K562 treated with DMSO at 1 percent for 48 hours (cell line): Measurements from ENCODE around the gene ACOXL. TPM values are rescaled to one million over a fixed set of nuclear protein-coding genes. Genes with fewer than 3 reads are reported as not detected.

ENCODE experiments used
- total RNA-seq: library from RNA; unstranded; fragments of 300-600 nt; gene quantifications from 2 replicates; pipeline ENCODE4 v1.2.3, GENCODE V29; 2022; ENCODE audit warnings: low replicate concordance; ENCODE audit errors: extremely low read depth

ACOXL gene
- total RNA-seq = not detected in 2 replicates

DNA sequence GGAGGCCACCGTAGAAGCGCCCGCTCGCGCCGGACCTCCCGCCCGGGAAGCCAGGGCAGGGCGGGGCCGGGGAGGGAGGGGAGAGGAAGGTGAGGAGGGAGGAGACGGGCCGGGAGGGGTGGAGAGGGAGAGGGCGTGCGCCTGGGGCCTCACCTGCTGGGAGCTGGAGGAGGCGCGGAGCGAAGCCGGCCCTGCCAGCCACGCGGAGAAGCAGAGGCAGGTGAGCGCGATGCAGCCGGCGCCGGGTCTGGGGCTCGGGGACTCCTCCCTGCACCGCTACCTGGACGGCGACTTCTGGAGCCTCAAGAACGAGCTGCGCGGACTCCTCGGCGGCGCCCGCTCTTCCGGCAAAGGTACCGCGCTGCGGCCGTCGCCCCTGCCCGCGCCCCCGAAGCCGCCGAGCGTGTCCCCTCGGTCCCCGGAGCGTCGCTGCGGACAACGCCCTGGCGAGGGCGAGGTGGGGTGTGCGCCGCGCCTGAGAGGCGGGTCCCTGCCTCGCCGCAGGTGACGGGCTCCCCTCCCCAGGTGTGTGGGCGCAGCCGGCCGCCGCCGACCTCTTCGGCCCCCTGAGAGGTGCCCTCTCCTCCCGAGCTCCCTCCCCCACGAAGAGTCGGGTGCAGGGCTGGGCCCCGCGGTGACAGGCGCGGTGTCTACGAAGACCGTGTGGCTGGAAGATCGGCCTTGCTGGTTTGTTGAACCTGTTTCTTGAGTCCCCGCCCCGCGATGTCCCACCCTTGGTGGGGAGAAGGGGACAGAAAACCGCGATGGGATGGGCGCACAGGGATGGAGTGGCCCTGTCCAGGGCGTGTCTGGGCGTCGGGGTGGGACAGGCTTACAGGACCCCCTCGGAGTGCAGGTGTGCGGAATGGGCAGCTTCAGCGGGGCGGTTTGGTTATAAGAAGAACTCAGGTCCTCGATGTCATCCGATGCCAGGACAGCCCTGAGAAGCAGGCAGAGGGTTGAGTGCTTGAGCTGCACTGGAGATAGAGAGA, at the start of gene ACOXL:
Gene ACOXL, plus strand, starts transcription at position 152 of the 992 bp plus-strand sequence. CDS start 35,817 bp downstream, outside the sequence.

GRCh38 chr2:111120253-111121027, 388.1 kb downstream of the ACOXL start, which contains the start of gene BCL2L11:
Gene BCL2L11 (plus strand): TSS chr2:111120914. CDS start chr2:111123746, 2,832 bp downstream.

Other genes starting within 250 kb of the ACOXL start
- not detected in 2 replicates for gene RGPD6, start 155.4 kb upstream of the ACOXL start, total RNA-seq
- not detected in 2 replicates for gene BUB1, start 54.5 kb upstream of the ACOXL start, total RNA-seq